ES-I3 (cell line): ENCODE measurements around the gene LTBP2.
A peak's percentile ranks its signal among the peaks of the same experiment; 100 is the strongest.

Source experiments
- H3K36me3 ChIP-seq: 2 replicates; pipeline ENCODE4 v1.6.1; 2013; ENCODE audit warnings: mild to moderate bottlenecking, low read length, control low read depth, moderate library complexity; ENCODE audit not compliant: insufficient read depth
- H3K4me1 ChIP-seq: 2 replicates; pipeline ENCODE4 v1.6.1; 2013; ENCODE audit warnings: mild to moderate bottlenecking, control low read depth, low read length; ENCODE audit not compliant: insufficient read depth
- H3K9ac ChIP-seq: 2 replicates; pipeline ENCODE4 v1.6.1; 2013; ENCODE audit warnings: low read depth, mild to moderate bottlenecking, low read length, moderate library complexity
- H3K9me3 ChIP-seq: 2 replicates; pipeline ENCODE4 v1.6.1; 2013; ENCODE audit warnings: mild to moderate bottlenecking, low read length, moderate library complexity; ENCODE audit not compliant: control insufficient read depth, insufficient read depth

Gene LTBP2

DNA sequence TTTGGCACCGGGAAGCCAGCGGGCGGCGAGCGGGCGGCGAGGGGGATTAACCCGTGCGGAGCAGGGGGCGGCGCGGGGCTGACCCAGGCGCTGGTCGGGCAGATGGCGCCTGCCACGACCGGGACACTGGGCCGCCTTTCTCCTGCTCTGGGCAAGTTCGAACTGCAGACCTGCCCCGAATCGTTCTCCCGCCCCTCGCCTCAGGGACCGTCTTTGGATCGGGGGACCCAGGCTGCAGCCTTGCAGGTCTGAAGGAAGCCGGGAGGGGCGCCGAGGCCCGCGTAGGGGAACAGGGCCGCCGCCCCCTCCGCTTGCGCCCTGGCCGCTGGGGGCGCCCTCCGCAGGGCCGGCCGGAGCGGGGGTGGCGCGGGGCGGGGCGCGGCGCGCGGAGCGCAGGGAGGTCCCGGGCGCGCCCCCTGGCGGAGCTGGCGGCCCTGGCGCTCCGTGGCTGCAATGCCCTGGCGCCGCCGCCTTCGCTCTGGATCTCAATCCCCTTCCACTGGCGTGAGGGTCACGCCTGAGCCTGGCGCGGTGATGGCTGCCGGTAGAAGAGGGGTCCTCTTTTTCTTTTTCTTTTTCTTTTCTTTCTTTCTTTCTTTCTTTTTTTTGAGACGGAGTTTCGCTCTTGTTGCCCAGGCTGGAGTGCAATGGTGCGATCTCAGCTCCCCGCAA lies 449 bp upstream of the LTBP2 start:
- Histone ChIP-seq H3K36me3 (no peaks in the 10 kb centered on the region), H3K4me1 (peaks cover 13% of the 10 kb centered on the region), H3K9me3 (no peaks in the 10 kb centered on the region; the same call in 1 of the 2 replicates), H3K9ac (peak overlapping the region; percentile 75)

- Histone ChIP-seq H3K9me3 (no peaks in the 10 kb centered on the region; the same call in 1 of the 2 replicates), H3K4me1 (no peaks in the 10 kb centered on the region), H3K9ac (peak overlapping the region; percentile 75; the same call in 1 of the 2 replicates), H3K36me3 (no peaks in the 10 kb centered on the region)
These were observed 979 bp downstream of the LTBP2 start for GRCh38 chr14:74610866-74611649.

GRCh38 chr14:74610199-74610865 lies 1.7 kb downstream of the LTBP2 start:
- Histone ChIP-seq H3K36me3 (no peaks in the 10 kb centered on the region), H3K9ac (no peak overlapping the region; the same call in 1 of the 2 replicates), H3K4me1 (no peaks in the 10 kb centered on the region), H3K9me3 (no peaks in the 10 kb centered on the region; the same call in 1 of the 2 replicates)

DNA sequence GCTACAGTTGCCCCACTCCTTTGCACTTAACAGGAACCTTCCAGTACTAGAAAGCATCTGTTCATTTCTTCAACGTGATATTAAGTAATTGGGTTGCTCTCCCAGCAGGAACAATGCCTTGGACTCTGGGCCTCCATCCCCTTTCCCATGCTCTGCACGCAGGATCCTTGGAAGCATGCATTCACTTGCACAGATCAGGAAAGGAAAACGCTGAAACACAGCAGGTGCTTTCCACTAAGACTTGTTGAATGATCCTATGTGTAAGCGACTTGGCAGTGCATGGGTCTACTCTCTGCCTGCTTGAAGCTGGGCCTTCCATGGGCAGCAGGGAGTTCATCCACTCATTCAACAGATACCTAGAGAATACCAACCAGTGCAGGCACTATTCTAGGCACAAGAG lies 2.3 kb downstream of the LTBP2 start:
- Histone ChIP-seq H3K9ac (no peak overlapping the region), H3K4me1 (no peaks in the 10 kb centered on the region), H3K9me3 (no peaks in the 10 kb centered on the region; the same call in 1 of the 2 replicates)

GRCh38 chr14:74608959-74609611 lies 3.0 kb downstream of the LTBP2 start:
- H3K4me1 ChIP-seq = no peaks in the 10 kb centered on the region
- no peaks in the 10 kb centered on the region; the same call in 1 of the 2 replicates for H3K9me3 ChIP-seq
- H3K9ac ChIP-seq = no peak overlapping the region
- H3K36me3 ChIP-seq = no peaks in the 10 kb centered on the region

More for the DNA sequence above, 2.3 kb downstream of the LTBP2 start:
- no peaks in the 10 kb centered on the region for H3K36me3 ChIP-seq

GRCh38 chr14:74606727-74607126 lies 5.3 kb downstream of the LTBP2 start:
- H3K4me1 ChIP-seq = no peaks in the 10 kb centered on the region
- H3K9ac ChIP-seq = no peak overlapping the region
- H3K9me3 ChIP-seq = no peaks in the 10 kb centered on the region; the same call in 1 of the 2 replicates
- H3K36me3 ChIP-seq = no peaks in the 10 kb centered on the region

DNA sequence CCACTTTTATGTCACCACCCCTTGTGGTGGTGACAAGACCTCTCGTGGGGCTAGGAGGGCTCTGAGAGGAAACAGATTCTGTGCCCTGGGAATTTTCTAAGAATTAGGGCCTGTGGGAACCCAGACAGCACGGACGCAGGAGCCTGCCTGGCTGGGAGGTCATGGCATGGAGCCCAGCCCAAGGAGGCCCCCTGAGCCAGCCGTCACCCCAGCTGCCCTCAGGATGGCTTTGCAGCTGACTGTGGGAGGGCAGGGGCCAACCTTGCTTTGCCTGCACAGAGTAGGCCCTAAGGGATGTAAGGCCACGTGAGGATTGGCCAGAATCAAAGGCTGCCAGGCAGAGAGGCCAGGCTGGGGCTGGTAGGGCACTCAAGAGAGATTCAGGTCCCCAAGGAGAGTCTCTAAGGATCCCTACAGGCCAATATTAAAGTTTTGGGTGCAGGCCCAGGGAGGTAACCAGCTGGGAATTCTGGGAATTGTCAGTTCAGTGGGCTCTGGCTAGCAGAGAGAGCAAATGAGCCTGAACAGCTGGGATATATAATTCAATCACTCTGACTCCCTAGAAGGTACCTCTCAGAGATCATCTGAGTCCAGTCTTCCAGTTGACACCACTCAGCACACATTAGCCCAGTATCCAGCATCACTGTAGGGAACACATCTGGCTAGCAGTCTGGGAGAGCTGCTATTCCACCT lies 6.4 kb downstream of the LTBP2 start:
- Histone ChIP-seq H3K9me3 (no peaks in the 10 kb centered on the region; the same call in 1 of the 2 replicates), H3K36me3 (no peaks in the 10 kb centered on the region), H3K9ac (no peak overlapping the region), H3K4me1 (no peaks in the 10 kb centered on the region)

DNA sequence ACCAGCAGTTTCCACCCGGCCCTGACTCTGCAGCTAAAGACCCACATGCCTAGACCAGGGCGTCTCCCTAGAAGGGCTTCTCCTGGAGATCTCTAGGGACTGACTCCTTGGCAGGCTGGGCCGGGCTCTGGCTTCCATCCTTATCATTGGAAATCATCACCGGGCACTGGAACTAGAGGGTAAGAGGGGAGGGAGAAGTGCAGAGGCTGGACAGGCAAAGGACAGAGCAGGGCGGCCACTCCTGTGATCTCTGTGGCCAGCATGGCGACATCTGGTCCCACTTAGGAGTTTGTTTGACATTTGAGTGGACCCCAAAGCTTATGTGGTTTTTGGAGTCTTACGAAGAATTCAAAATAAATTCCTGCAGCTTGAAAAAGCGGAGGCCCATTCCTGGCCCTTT lies 7.1 kb downstream of the LTBP2 start:
- no peaks in the 10 kb centered on the region for H3K4me1 ChIP-seq
- H3K9ac ChIP-seq = no peak overlapping the region
- H3K36me3 ChIP-seq = no peaks in the 10 kb centered on the region
- no peaks in the 10 kb centered on the region for H3K9me3 ChIP-seq

DNA sequence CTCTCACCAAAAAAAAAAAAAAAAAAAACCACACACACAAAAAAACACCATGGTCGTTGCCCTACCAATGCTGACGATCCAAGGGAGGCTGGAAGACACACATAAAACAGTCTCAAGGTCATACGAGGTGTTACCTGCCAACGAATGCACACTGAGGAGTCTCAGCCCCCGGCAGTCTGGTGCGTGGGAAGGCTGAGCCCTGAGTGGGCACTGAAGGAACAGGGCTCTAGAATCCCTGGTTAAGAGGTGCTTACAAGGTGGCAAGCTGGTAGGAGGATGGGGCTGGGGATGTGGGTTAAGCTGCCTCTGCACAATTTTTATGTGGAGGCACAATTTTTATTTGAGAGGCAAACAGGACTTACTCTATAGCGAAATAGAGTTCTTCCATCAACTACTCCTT lies 7.9 kb downstream of the LTBP2 start:
- H3K9ac ChIP-seq = no peak overlapping the region
- H3K9me3 ChIP-seq = no peaks in the 10 kb centered on the region
- H3K4me1 ChIP-seq = no peaks in the 10 kb centered on the region
- no peaks in the 10 kb centered on the region for H3K36me3 ChIP-seq

DNA sequence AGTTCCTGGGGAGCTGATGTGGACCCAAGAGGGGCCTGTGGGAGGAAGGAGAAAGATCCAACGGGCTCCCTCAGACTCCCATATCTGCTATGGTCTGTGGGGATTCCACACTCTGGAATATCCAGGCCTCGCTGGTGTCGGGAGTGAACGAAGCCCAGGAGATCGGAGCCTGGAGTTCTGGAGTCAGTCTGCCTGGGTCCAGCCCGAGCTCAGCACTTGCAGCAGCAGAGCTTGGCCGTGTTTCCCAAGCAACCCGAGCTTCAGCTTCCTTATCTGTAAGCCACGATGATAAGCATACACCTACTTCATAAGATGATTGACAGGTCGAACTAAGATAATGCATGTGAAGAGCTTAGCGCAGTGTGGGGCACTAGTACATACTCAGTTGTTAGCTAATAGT lies 10.1 kb downstream of the LTBP2 start:
- H3K9ac ChIP-seq = no peak overlapping the region

GRCh38 chr14:74599946-74600345 lies 12.1 kb downstream of the LTBP2 start:
- no peaks in the 10 kb centered on the region for H3K9me3 ChIP-seq
- H3K36me3 ChIP-seq = no peaks in the 10 kb centered on the region
- peaks cover 6% of the 10 kb centered on the region; the same call in 1 of the 2 replicates for H3K4me1 ChIP-seq
- no peak overlapping the region for H3K9ac ChIP-seq

More for the DNA sequence above, 10.1 kb downstream of the LTBP2 start:
- H3K9me3 ChIP-seq = no peaks in the 10 kb centered on the region
- no peaks in the 10 kb centered on the region for H3K36me3 ChIP-seq
- H3K4me1 ChIP-seq = no peaks in the 10 kb centered on the region

GRCh38 chr14:74599321-74599761 lies 12.7 kb downstream of the LTBP2 start:
- Histone ChIP-seq H3K9ac (no peak overlapping the region), H3K4me1 (peaks cover 10% of the 10 kb centered on the region; the same call in 1 of the 2 replicates), H3K36me3 (no peaks in the 10 kb centered on the region), H3K9me3 (no peaks in the 10 kb centered on the region)

DNA sequence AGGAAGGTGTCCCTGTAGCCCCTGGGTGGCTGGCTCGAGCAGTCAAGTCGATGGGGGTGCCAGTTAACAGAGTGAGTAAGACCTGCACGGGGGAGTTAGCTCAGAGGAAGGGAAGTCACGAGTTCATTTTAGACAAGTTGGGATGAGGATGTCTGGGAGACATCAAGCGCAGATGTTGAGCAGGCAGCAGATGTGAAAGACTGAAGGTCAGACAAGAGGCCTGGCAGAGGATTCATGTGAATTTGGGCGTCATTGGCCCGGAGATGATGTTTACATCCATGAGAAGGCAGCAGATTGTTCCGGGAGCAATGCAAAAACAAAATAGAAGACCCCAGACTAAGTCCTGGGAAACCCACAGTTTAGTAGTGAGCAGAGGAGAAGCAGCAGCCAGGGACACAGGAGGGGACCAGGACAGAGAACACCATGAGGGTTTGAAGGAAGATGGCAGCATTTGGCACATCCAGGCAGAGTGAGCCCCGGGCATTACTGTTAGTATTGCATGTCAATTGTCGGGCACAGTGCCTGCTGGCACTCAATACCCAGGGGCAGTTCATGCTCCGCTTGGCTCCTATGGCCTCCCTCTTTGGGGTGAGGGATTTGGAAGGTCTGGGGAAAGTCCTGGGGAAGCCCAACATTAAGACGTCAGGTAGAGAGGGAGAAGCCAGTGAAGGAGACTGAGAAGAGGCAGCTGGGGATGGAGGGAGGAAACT lies 15.1 kb downstream of the LTBP2 start:
- Histone ChIP-seq H3K4me1 (peaks cover 10% of the 10 kb centered on the region; the same call in 1 of the 2 replicates), H3K9ac (no peak overlapping the region), H3K36me3 (no peaks in the 10 kb centered on the region), H3K9me3 (no peaks in the 10 kb centered on the region)
